ENCODE results near the gene DDA1. TPM values are rescaled to one million over a fixed set of nuclear protein-coding genes. Genes with fewer than 3 reads are reported as not detected.

The DDA1 gene
- total and polyA plus RNA-seq, 9 of the 15 experiments (the other 6 are each of a cell fraction or from before 2014, with no cell fraction given): 1.4 to 83.8 (median 33.8) TPM

DNA sequence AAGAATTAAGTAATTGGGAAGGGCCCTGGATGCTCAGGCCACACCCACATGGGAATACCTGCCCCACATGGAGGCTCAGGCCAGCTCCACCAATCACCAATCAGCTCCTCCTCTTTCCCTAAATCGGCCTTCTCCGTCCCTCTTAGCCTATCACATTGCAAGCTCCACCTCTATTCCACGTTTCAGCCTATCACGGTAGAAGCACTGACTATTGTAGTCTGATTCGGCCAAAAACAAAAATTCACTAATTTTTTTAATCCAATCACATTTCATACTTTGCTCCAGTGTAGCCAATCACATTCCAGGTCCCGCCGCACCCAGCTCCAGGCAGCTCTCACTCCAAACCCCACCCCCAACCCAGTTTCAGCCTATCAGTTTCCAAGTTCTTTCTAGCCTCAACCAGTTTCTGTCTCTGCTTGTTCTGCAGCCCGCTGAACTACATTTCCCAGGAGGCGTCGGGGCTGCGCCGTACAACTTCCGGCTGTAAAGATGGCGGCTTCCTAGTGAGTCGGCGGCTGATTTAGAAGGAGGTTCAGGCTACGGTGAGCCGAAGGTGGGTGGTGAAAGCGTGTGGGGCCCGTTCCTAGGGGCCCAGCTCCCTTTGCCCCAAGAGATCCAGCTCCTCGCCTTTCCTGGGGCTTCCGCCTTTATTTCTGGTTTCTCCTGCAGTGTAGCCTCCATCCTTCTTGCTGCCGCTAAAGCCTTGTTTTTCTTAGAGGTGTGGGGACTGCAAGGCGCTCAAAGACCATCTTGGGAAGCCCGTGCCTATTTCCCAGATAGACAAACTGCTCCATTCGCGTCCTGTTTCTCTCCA, 42.2 kb upstream of the DDA1 start, which contains the start of gene BABAM1 (continued):
- TF ChIP-seq, protein P1, sequence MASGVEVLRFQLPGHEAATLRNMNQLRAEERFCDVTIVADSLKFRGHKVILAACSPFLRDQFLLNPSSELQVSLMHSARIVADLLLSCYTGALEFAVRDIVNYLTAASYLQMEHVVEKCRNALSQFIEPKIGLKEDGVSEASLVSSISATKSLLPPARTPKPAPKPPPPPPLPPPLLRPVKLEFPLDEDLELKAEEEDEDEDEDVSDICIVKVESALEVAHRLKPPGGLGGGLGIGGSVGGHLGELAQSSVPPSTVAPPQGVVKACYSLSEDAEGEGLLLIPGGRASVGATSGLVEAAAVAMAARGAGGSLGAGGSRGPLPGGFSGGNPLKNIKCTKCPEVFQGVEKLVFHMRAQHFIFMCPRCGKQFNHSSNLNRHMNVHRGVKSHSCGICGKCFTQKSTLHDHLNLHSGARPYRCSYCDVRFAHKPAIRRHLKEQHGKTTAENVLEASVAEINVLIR (CRISPR knock-in tag; IDR thresholded peaks at IDR 0.05): 0 out of 2 replicates have a peak, but pooled peaks have one; percentile 7
- TF ChIP-seq FOXK2 (conservative IDR thresholded peaks at IDR 0.05 in 1 of 2, IDR thresholded peaks at IDR 0.05 in 1 of 2; ENCODE audit: low read depth in 2 of 2) (peak; percentile 38 to 41; a peak in 1 of 4 replicates), ZNF589 (CRISPR knock-in tag; IDR thresholded peaks at IDR 0.05; ENCODE audit: low read depth) (peak; percentile 100), LCOR (CRISPR knock-in tag; IDR thresholded peaks at IDR 0.05) (peak; percentile 73), KDM1A (IDR thresholded peaks at IDR 0.05) (no peak), HDGF (IDR thresholded peaks at IDR 0.05) (peak; percentile 79; the same call in 1 of the 2 replicates), L3MBTL2 (IDR thresholded peaks at IDR 0.05) (peak; percentile 35; the same call in 1 of the 2 replicates), ZNF175 (CRISPR knock-in tag; IDR thresholded peaks at IDR 0.05; ENCODE audit: low read depth) (peak; percentile 99), POLR2A (conservative IDR thresholded peaks at IDR 0.05) (peak; percentile 92), ZNF668 (CRISPR knock-in tag; IDR thresholded peaks at IDR 0.05) (no peak), BCOR (IDR thresholded peaks at IDR 0.05) (no peak), SAP30 (IDR thresholded peaks at IDR 0.05; ENCODE audit: borderline replicate concordance, insufficient read depth, low read depth, low read length, poor library complexity, severe bottlenecking) (peak; percentile 87)
- TF ChIP-seq, protein P2, sequence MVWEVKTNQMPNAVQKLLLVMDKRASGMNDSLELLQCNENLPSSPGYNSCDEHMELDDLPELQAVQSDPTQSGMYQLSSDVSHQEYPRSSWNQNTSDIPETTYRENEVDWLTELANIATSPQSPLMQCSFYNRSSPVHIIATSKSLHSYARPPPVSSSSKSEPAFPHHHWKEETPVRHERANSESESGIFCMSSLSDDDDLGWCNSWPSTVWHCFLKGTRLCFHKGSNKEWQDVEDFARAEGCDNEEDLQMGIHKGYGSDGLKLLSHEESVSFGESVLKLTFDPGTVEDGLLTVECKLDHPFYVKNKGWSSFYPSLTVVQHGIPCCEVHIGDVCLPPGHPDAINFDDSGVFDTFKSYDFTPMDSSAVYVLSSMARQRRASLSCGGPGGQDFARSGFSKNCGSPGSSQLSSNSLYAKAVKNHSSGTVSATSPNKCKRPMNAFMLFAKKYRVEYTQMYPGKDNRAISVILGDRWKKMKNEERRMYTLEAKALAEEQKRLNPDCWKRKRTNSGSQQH (CRISPR knock-in tag; IDR thresholded peaks at IDR 0.05): 0 out of 2 replicates have a peak, but pooled peaks have one; percentile 28
- TF ChIP-seq, protein P3, sequence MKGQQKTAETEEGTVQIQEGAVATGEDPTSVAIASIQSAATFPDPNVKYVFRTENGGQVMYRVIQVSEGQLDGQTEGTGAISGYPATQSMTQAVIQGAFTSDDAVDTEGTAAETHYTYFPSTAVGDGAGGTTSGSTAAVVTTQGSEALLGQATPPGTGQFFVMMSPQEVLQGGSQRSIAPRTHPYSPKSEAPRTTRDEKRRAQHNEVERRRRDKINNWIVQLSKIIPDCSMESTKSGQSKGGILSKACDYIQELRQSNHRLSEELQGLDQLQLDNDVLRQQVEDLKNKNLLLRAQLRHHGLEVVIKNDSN (CRISPR knock-in tag; IDR thresholded peaks at IDR 0.05): 0 out of 2 replicates have a peak, but pooled peaks have one; percentile 19
- TF ChIP-seq, protein P4, sequence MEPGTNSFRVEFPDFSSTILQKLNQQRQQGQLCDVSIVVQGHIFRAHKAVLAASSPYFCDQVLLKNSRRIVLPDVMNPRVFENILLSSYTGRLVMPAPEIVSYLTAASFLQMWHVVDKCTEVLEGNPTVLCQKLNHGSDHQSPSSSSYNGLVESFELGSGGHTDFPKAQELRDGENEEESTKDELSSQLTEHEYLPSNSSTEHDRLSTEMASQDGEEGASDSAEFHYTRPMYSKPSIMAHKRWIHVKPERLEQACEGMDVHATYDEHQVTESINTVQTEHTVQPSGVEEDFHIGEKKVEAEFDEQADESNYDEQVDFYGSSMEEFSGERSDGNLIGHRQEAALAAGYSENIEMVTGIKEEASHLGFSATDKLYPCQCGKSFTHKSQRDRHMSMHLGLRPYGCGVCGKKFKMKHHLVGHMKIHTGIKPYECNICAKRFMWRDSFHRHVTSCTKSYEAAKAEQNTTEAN (CRISPR knock-in tag; IDR thresholded peaks at IDR 0.05): no peak

Measured in K562 (cell line).